ENCODE data around the gene ZNF366. TPM values are rescaled to one million over a fixed set of nuclear protein-coding genes. Genes with fewer than 3 reads are reported as not detected.

The ZNF366 gene
- total RNA-seq, 2 experiments from 2014 or later, result not detected

DNA sequence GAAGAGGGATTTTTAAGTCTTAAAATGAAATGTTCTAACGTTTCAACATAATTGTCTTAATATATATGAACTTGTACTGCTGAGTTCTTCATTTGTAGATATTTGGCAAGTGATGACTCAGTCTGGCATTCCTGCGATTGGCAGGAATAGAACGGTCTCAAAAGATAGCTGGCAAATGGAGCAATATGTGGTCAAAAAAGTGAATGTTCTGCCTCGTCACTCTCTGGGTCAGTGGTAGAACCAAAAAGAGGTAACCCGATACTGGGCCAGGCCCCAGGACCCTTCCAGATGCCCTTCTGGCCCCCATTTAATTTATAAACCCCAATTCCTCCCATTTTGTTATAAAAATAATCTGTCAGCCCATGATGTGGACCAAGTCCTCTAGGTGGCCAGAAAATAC is 39.2 kb downstream of the ZNF366 start:
- CTCF ChIA-PET, result no interaction called here
- Mint-ChIP-seq H3K27me3 (ENCODE audit: low read depth) (peaks cover 21% of the 10 kb centered on the region), H3K4me3 (no peak overlapping the region), H3K9me3 (no peaks in the 10 kb centered on the region), H3K27ac (no peak overlapping the region), H3K36me3 (ENCODE audit: low read depth) (no peaks in the 10 kb centered on the region), H3K4me1 (ENCODE audit: low read depth) (no peaks in the 10 kb centered on the region)
- intact Hi-C loops (cut with micrococcal nuclease), result no loop called here
- no peak for DNase-seq

DNA sequence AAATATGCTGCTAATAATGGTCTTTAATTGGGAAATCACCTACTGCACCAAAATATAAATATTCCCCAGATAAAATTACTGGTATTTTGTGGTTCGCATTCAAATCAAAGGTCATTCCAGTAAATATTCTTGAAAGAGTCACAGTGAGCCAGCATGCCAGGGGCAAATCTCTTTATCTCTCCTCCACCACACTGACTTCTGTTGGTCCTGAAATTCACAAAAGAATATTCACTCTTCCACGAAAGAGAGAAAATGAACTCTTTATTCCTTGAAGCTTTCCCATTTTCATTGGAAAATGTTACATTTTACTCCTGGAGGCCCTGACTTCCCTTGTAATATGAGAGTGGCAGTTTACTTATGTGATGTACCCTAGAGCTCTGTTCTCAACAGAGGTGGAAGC is 39.7 kb downstream of the ZNF366 start:
- Mint-ChIP-seq H3K4me3 (no peak overlapping the region), H3K27me3 (ENCODE audit: low read depth) (peaks cover 18% of the 10 kb centered on the region), H3K27ac (no peak overlapping the region), H3K36me3 (ENCODE audit: low read depth) (no peaks in the 10 kb centered on the region), H3K9me3 (no peaks in the 10 kb centered on the region), H3K4me1 (ENCODE audit: low read depth) (no peaks in the 10 kb centered on the region)
- no peak for DNase-seq
- CTCF ChIA-PET, result no interaction called here
- intact Hi-C loops (cut with micrococcal nuclease), result no loop called here

DNA sequence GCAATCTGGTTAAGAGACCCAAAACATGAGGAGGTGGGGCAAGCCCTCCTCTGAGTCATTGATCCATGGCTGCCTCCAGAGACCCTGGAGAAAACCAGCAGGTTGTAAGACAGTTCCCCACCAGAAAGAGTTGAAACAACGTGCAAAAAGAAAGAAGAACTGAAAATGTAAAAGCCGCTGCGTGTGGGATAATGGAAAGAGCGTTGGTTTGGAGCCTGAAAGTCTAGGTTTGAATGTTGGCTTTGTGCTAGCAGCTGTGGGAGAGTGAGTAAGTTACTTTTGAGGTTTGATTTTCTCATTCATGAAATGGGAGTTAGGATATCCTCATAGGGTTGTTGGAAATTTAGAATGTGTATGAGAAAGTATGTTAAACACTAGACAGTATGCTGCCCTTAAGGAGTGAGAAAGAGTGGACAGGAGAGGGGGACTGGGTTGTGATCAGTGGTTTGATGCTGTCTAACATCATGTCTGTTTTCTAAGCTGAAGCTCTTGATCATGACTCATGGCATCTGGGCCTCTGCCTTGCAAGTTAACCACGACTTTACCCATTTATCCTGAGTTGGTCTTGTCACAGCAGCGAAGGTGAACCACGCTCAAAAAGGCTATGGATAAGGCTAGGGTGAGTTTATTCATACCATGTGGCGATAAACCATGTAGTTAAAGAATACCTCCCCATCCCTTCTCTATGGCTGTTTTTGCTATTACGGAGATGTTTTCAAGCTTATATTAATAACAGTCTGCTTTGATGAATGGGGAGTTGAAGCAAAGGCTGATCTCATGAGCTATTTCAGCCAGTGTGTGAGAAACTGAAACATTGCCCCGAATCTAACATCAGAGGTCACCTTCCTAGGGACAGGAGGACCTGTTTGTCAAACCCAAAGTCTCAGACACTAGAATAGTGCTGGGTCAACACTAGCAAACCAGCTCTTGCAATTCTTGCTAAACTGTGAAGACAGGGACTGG is 41.3 kb downstream of the ZNF366 start:
- CTCF ChIA-PET, result no interaction called here
- H3K4me1 Mint-ChIP-seq (ENCODE audit: low read depth), result no peaks in the 10 kb centered on the region
- DNase-seq, result no peak

DNA sequence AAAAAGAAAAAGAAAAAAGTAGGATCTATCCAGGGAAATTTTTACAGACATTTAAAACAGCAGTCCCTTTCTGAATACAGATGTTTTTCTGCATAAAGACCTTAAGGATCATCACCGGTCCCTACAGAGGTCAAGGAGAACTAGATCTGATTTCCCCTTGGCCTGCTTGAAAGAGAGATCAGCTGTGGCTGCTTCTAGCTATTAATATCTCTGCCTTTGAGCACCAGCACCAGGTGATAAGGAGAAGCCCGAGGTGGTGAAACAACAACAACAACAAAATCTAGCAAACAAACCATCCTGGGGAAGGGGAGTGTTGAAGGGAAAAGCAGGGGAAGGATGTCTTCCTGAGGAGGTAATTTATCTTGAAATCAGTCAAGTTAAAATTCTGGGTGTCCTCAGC is 42.1 kb downstream of the ZNF366 start:
- Mint-ChIP-seq H3K27me3 (ENCODE audit: low read depth) (peaks cover 2% of the 10 kb centered on the region), H3K27ac (no peak overlapping the region), H3K4me1 (ENCODE audit: low read depth) (no peaks in the 10 kb centered on the region), H3K4me3 (no peak overlapping the region), H3K9me3 (no peaks in the 10 kb centered on the region), H3K36me3 (ENCODE audit: low read depth) (no peaks in the 10 kb centered on the region)
- DNase-seq, result no peak
- CTCF ChIA-PET, result no interaction called here
- intact Hi-C loops (cut with micrococcal nuclease), result no loop called here

More for the DNA sequence above, 41.3 kb downstream of the ZNF366 start:
- intact Hi-C loops (cut with micrococcal nuclease), result no loop called here
- Mint-ChIP-seq H3K4me3 (no peak overlapping the region), H3K27ac (no peak overlapping the region), H3K9me3 (no peaks in the 10 kb centered on the region), H3K36me3 (ENCODE audit: low read depth) (no peaks in the 10 kb centered on the region), H3K27me3 (ENCODE audit: low read depth) (peaks cover 10% of the 10 kb centered on the region)

DNA sequence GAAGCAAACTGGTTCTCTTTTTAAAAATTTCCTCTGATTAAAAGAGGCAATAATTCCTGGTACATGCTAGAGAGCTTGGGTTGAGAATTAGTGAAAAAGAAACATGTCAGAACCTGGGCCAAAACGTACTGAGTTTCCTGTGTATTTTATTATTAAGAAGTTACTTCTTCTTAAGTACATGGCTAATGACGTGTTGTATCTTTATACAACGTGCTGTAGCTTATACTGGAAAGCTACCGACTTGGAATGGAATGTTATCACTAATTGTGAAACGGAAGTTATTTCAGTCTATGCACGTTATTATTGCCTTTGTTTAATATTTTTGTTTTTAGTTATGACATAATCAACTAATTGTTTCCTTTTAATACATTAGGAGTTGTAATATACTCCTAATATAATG is 43.1 kb downstream of the ZNF366 start:
- Mint-ChIP-seq H3K36me3 (ENCODE audit: low read depth) (no peaks in the 10 kb centered on the region), H3K27ac (no peak overlapping the region)
- CTCF ChIA-PET, result no interaction called here

DNA sequence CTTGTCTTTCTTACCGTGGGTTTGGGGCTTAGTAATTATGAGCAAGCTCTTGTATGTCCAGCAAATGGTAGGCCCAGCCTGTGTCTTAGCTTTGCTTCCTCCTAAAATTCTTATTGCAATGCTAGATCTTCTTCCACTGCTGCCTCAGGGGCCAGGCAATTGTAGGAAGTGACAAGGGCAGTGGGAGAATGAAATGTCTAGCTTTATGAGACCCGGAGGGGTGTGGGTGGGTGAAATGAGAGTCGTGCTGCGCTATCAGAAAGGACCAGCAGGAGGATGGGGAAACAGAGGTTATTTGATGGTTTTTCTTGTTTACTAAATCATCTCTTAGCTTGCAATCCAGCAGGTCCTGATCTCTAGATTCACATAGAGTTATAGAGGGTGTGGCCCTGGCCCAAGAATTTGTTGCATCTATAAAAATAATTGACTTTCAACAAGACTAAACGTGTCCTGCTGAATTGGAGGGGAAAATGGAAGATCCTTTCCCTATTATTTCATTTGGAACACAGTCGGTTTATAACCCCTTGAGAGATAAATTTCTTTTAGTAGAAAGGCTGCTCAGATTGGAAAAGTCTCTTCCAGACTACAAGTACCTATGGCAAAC is 43.7 kb downstream of the ZNF366 start:
- H3K36me3 Mint-ChIP-seq (ENCODE audit: low read depth), result no peaks in the 10 kb centered on the region
- no peak overlapping the region for H3K4me3 Mint-ChIP-seq
- H3K9me3 Mint-ChIP-seq, result no peaks in the 10 kb centered on the region
- CTCF ChIA-PET, result interaction anchor here (0.7 kb wide), 1 partner anchor 305 kb away, joined by 3 read pairs; no protein-coding TSS in a partner anchor
- no peak overlapping the region for H3K27ac Mint-ChIP-seq
- no peaks in the 10 kb centered on the region for H3K4me1 Mint-ChIP-seq (ENCODE audit: low read depth)
- intact Hi-C loops (cut with micrococcal nuclease), result no loop called here
- no peak for DNase-seq
- no peaks in the 10 kb centered on the region for H3K27me3 Mint-ChIP-seq (ENCODE audit: low read depth)

More for the DNA sequence above, 43.1 kb downstream of the ZNF366 start:
- no peak overlapping the region for H3K4me3 Mint-ChIP-seq
- H3K4me1 Mint-ChIP-seq (ENCODE audit: low read depth), result no peaks in the 10 kb centered on the region
- intact Hi-C loops (cut with micrococcal nuclease), result no loop called here
- H3K9me3 Mint-ChIP-seq, result no peaks in the 10 kb centered on the region
- DNase-seq, result no peak
- peaks cover 2% of the 10 kb centered on the region for H3K27me3 Mint-ChIP-seq (ENCODE audit: low read depth)

DNA sequence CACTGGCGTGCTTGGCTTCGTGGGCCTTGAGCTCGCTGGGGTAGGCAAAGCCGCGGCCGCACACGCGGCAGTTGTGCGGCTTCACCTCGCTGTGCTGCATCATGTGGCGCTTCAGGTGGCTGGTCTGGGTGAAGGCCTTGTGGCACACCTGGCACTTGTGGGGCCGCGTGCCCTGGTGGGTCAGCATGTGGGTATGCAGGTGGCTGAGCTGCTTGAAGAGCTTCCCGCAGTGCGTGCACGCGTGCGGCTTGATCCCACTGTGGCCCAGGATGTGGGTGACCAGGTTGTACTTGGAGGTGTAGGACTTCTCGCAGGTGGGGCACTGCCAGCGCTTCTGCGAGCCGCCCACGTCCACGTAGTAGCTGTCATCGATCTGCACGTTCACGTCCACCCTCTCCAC is 46.8 kb downstream of the ZNF366 start:
- Mint-ChIP-seq H3K36me3 (ENCODE audit: low read depth) (no peaks in the 10 kb centered on the region), H3K9me3 (no peaks in the 10 kb centered on the region), H3K4me1 (ENCODE audit: low read depth) (no peaks in the 10 kb centered on the region), H3K27me3 (ENCODE audit: low read depth) (no peaks in the 10 kb centered on the region), H3K27ac (no peak overlapping the region), H3K4me3 (no peak overlapping the region)
- CTCF ChIA-PET, result no interaction called here
- intact Hi-C loops (cut with micrococcal nuclease), result no loop called here
- no peak for DNase-seq

DNA sequence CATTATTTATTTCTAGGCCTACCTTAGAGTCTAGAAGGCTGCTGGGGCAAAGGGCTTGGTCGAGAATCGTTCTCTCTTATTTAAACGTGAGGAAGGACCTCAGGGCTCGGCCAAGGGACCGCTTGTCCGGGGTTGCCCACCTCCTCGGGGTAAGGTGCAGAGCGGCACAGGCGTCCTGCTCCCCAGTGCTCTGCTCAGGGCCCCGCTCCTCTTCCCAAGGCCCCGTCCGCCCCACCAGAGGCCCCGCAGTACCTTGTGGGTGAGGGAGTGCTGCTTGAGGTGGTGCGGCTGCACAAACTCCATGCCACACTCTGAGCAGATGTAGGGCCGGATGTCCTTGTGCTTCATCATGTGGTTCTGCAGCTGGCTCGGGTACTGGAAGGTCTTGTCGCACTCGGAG is 47.3 kb downstream of the ZNF366 start:
- Mint-ChIP-seq H3K4me1 (ENCODE audit: low read depth) (no peaks in the 10 kb centered on the region), H3K36me3 (ENCODE audit: low read depth) (no peaks in the 10 kb centered on the region), H3K4me3 (no peak overlapping the region), H3K9me3 (no peaks in the 10 kb centered on the region), H3K27me3 (ENCODE audit: low read depth) (no peaks in the 10 kb centered on the region), H3K27ac (no peak overlapping the region)
- DNase-seq, result no peak
- CTCF ChIA-PET, result no interaction called here
- intact Hi-C loops (cut with micrococcal nuclease), result no loop called here

DNA sequence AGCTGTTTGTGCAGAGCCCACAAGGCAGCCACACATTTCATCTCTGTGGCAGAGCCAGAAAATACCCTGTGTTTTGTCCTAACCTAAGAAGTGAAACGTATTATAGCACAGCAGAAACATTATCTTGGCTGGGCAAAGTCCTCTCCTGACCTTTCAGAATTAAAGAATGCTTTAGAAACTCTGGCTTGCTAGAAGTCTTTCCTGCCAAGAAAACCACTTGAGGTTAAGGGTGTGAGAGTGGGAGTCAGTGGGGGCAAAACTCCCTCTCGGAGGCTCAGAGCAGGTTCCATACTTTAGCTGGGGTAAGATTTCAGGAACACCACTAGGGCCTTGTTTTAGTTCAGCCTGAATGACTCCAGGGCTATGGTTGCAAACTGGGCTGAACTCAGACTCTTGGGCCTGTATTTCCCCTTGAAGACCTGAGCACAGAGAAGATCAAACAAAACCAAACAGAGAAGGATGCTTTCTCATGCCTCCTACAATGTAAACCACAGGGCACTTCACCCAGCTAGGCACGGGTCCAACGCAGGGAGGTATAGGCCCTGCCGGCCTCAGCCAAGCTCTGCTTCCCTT is 48.0 kb downstream of the ZNF366 start:
- no peaks in the 10 kb centered on the region for H3K27me3 Mint-ChIP-seq (ENCODE audit: low read depth)
- DNase-seq, result no peak
- no peak overlapping the region for H3K4me3 Mint-ChIP-seq
- no peaks in the 10 kb centered on the region for H3K4me1 Mint-ChIP-seq (ENCODE audit: low read depth)
- CTCF ChIA-PET, result no interaction called here
- intact Hi-C loops (cut with micrococcal nuclease), result no loop called here
- no peak overlapping the region for H3K27ac Mint-ChIP-seq
- no peaks in the 10 kb centered on the region for H3K36me3 Mint-ChIP-seq (ENCODE audit: low read depth)
- H3K9me3 Mint-ChIP-seq, result no peaks in the 10 kb centered on the region

DNA sequence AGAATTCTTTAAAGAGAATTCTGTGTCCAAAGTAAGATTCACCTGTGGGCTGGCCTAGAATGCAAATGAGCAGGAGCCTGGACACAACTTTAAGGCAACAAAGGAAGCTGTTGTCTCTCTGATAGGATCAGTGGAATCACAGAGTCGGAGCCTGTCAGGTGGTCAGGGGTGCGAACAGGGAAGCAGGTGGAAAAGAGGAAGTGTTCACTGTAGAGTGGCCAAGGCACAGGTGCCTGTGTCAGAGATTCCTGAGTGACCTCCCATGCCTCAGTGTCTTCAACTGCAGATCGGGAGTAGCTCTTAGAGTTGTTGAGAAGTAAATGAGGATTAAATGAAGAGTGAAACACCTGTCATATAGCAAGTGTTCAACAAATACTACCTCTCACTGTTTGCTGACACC is 48.8 kb downstream of the ZNF366 start:
- no peaks in the 10 kb centered on the region for H3K4me1 Mint-ChIP-seq (ENCODE audit: low read depth)
- CTCF ChIA-PET, result no interaction called here
- H3K27ac Mint-ChIP-seq, result no peak overlapping the region
- H3K4me3 Mint-ChIP-seq, result no peak overlapping the region
- no peak for DNase-seq
- intact Hi-C loops (cut with micrococcal nuclease), result no loop called here
- H3K36me3 Mint-ChIP-seq (ENCODE audit: low read depth), result no peaks in the 10 kb centered on the region
- H3K27me3 Mint-ChIP-seq (ENCODE audit: low read depth), result no peaks in the 10 kb centered on the region
- H3K9me3 Mint-ChIP-seq, result no peaks in the 10 kb centered on the region

DNA sequence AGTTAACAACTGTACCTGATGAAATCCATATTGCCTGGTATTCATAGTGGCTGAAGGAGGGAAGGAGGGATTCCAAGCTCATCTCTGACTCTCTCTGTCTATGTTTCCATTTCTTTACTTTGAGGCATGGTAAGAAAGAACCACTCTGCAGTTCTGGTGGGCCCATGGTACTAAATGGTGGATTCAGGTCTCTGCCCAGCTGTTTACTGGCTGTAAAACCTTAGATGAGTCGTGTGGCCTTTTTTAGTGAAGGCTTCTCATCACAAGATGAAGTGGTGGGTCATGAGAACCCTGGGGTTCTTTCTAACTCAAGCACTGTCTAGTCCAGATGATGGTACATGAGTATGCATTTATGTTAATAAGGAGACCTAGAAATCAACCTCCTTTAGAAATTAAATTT is 49.7 kb downstream of the ZNF366 start:
- Mint-ChIP-seq H3K4me1 (ENCODE audit: low read depth) (no peaks in the 10 kb centered on the region), H3K36me3 (ENCODE audit: low read depth) (no peaks in the 10 kb centered on the region), H3K9me3 (no peaks in the 10 kb centered on the region), H3K27me3 (ENCODE audit: low read depth) (no peaks in the 10 kb centered on the region), H3K4me3 (no peak overlapping the region), H3K27ac (no peak overlapping the region)
- intact Hi-C loops (cut with micrococcal nuclease), result no loop called here
- no peak for DNase-seq
- CTCF ChIA-PET, result no interaction called here

DNA sequence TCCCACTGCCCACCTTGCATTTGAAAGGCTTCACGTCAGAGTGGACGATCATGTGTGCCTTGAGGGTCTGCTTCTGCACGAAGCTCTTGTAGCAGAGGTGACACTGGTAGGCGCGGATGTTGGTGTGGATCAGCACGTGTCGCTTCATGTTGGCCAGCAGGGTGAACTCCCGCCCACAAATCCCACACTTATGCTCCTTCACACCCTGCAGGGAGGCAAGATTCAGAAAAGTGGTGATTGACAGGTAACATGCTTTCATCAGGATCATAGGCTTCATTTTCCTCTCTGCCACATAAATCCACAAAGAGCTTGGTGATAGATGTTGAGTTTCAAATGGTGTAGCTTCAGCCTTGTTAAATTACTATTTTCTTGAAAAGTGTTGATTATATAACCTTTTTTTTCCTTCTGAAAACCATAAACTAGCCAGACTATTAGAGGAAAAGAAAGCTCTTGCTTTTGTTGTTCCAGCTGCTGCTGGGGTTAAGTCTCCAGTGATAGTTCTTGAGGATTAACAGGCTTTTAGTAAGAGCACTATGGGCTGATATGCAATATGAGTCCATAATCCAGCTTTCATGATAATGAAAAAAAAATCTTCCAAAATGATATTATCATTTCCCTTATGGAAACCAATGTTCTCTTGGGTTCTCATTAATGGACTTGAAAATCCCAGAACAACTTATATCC is 50.7 kb downstream of the ZNF366 start:
- H3K4me3 Mint-ChIP-seq, result no peak overlapping the region
- CTCF ChIA-PET, result no interaction called here
- no peaks in the 10 kb centered on the region for H3K36me3 Mint-ChIP-seq (ENCODE audit: low read depth)
- intact Hi-C loops (cut with micrococcal nuclease), result no loop called here
- H3K4me1 Mint-ChIP-seq (ENCODE audit: low read depth), result no peaks in the 10 kb centered on the region
- DNase-seq, result no peak
- no peaks in the 10 kb centered on the region for H3K27me3 Mint-ChIP-seq (ENCODE audit: low read depth)
- H3K9me3 Mint-ChIP-seq, result no peaks in the 10 kb centered on the region
- H3K27ac Mint-ChIP-seq, result no peak overlapping the region
